ENCODE data around the gene CFAP70. TPM values are rescaled to one million over a fixed set of nuclear protein-coding genes. Genes with fewer than 3 reads are reported as not detected.

CFAP70 gene
- total RNA-seq, 1 donor, result 1.1 TPM

- H2AFZ ChIP-seq (ENCODE audit: low read length), result no peak overlapping the region
- no peaks in the 10 kb centered on the region for H4K20me1 ChIP-seq (ENCODE audit: insufficient read depth, low read length)
- no peaks in the 10 kb centered on the region for H3K79me2 ChIP-seq (ENCODE audit: insufficient read depth, low read length)
- peak; percentile 65 for DNase-seq (ENCODE audit: insufficient read length, low spot score, missing footprints)
- peaks cover 8% of the 10 kb centered on the region for H3K36me3 ChIP-seq (ENCODE audit: insufficient read depth, low read length)
- no peaks in the 10 kb centered on the region for H3K27me3 ChIP-seq (ENCODE audit: insufficient read depth, low read length)
- H3K4me1 ChIP-seq (ENCODE audit: insufficient read depth, low read length), result peaks cover 6% of the 10 kb centered on the region
- no peak overlapping the region for H3K4me3 ChIP-seq (ENCODE audit: insufficient read depth, low read length)
- H3K4me2 ChIP-seq (ENCODE audit: insufficient read depth, low read length), result no peak overlapping the region
- peak; percentile 57 for TF ChIP-seq CTCF (IDR thresholded peaks at IDR 0.05; ENCODE audit: extremely low read depth, low read depth, low read length)
- H3K9me3 ChIP-seq (ENCODE audit: low read depth, low read length), result no peaks in the 10 kb centered on the region
- H3K27ac ChIP-seq (ENCODE audit: low read depth, low read length), result no peak overlapping the region
Observed at GRCh38 chr10:73218431-73219191, 140.1 kb downstream of the CFAP70 start.

GRCh38 chr10:73217628-73218027, 141.0 kb downstream of the CFAP70 start:
- no peaks in the 10 kb centered on the region for H3K9me3 ChIP-seq (ENCODE audit: low read depth, low read length)
- H4K20me1 ChIP-seq (ENCODE audit: insufficient read depth, low read length), result no peaks in the 10 kb centered on the region
- H3K4me3 ChIP-seq (ENCODE audit: insufficient read depth, low read length), result no peak overlapping the region
- no peaks in the 10 kb centered on the region for H3K79me2 ChIP-seq (ENCODE audit: insufficient read depth, low read length)
- H3K36me3 ChIP-seq (ENCODE audit: insufficient read depth, low read length), result peaks cover 8% of the 10 kb centered on the region
- no peaks in the 10 kb centered on the region for H3K27me3 ChIP-seq (ENCODE audit: insufficient read depth, low read length)
- DNase-seq (ENCODE audit: insufficient read length, low spot score, missing footprints), result no peak
- no peak for TF ChIP-seq CTCF (IDR thresholded peaks at IDR 0.05; ENCODE audit: extremely low read depth, low read depth, low read length)
- no peak overlapping the region for H3K27ac ChIP-seq (ENCODE audit: low read depth, low read length)
- H3K4me2 ChIP-seq (ENCODE audit: insufficient read depth, low read length), result no peak overlapping the region
- H3K4me1 ChIP-seq (ENCODE audit: insufficient read depth, low read length), result peaks cover 6% of the 10 kb centered on the region
- H2AFZ ChIP-seq (ENCODE audit: low read length), result no peak overlapping the region

- TF ChIP-seq CTCF (IDR thresholded peaks at IDR 0.05; ENCODE audit: extremely low read depth, low read depth, low read length), result no peak
- DNase-seq (ENCODE audit: insufficient read length, low spot score, missing footprints), result no peak
- peaks cover 8% of the 10 kb centered on the region for H3K36me3 ChIP-seq (ENCODE audit: insufficient read depth, low read length)
- no peak overlapping the region for H2AFZ ChIP-seq (ENCODE audit: low read length)
- no peak overlapping the region for H3K4me2 ChIP-seq (ENCODE audit: insufficient read depth, low read length)
- no peak overlapping the region for H3K4me3 ChIP-seq (ENCODE audit: insufficient read depth, low read length)
- no peaks in the 10 kb centered on the region for H3K27me3 ChIP-seq (ENCODE audit: insufficient read depth, low read length)
- no peaks in the 10 kb centered on the region for H3K79me2 ChIP-seq (ENCODE audit: insufficient read depth, low read length)
- H3K27ac ChIP-seq (ENCODE audit: low read depth, low read length), result no peak overlapping the region
- peaks cover 6% of the 10 kb centered on the region for H3K4me1 ChIP-seq (ENCODE audit: insufficient read depth, low read length)
- H4K20me1 ChIP-seq (ENCODE audit: insufficient read depth, low read length), result no peaks in the 10 kb centered on the region
- no peaks in the 10 kb centered on the region for H3K9me3 ChIP-seq (ENCODE audit: low read depth, low read length)
Observed at GRCh38 chr10:73215749-73216148, 142.9 kb downstream of the CFAP70 start.

GRCh38 chr10:73211106-73211811, 147.4 kb downstream of the CFAP70 start:
- Histone ChIP-seq H3K9me3 (ENCODE audit: low read depth, low read length) (no peaks in the 10 kb centered on the region), H3K4me3 (ENCODE audit: insufficient read depth, low read length) (no peak overlapping the region), H3K27me3 (ENCODE audit: insufficient read depth, low read length) (no peaks in the 10 kb centered on the region), H4K20me1 (ENCODE audit: insufficient read depth, low read length) (no peaks in the 10 kb centered on the region), H3K27ac (ENCODE audit: low read depth, low read length) (no peak overlapping the region), H3K79me2 (ENCODE audit: insufficient read depth, low read length) (no peaks in the 10 kb centered on the region), H3K4me2 (ENCODE audit: insufficient read depth, low read length) (no peak overlapping the region), H3K36me3 (ENCODE audit: insufficient read depth, low read length) (peaks cover 4% of the 10 kb centered on the region), H3K4me1 (ENCODE audit: insufficient read depth, low read length) (no peaks in the 10 kb centered on the region), H2AFZ (ENCODE audit: low read length) (no peak overlapping the region)
- no peak for TF ChIP-seq CTCF (IDR thresholded peaks at IDR 0.05; ENCODE audit: extremely low read depth, low read depth, low read length)
- no peak for DNase-seq (ENCODE audit: insufficient read length, low spot score, missing footprints)
